HepG2 (cell line): Measurements from ENCODE around the gene ZSCAN20. TPM values are rescaled to one million over a fixed set of nuclear protein-coding genes. Genes with fewer than 3 reads are reported as not detected.

Experiments used
- ATAC-seq: fragments of 200-7000 bp; cut with Tn5 transposase; 3 replicates; pipeline ENCODE4 v1.9.1; 2020; ENCODE audit warnings: mild to moderate bottlenecking, moderate library complexity
- BruUV-seq: library from RNA; stranded (reverse); fragments of 400-500 nt; replicated peaks from 2 replicates; lab custom pipeline; 2021; lab: Mats Ljungman, UMichigan
- CTCF ChIA-PET: fragments of 300-600 bp; formaldehyde crosslinking; extraction: SDS; loops from one replicate; lab custom pipeline; 2021; ENCODE audit warnings: low total read pairs, inconsistent platforms, low intra/inter-chr PET ratio; lab: Yijun Ruan, JAX
- POLR2A ChIA-PET: fragments of 350-600 bp; sonication (Branson Sonifier 250); formaldehyde crosslinking; loops from one replicate; lab custom pipeline; 2020; ENCODE audit warnings: antibody characterized with exemption, inconsistent platforms; lab: Yijun Ruan, JAX
- DNase-seq: peaks from one replicate; pipeline ENCODE4 v3.0.0-alpha.2; 2015; ENCODE audit warnings: low spot score
- FAIRE-seq: peaks from 3 replicates; lab custom pipeline; 2011; peaks lifted over from hg19 to GRCh38; lab: Jason Lieb, UNC
- H2AFZ ChIP-seq: one replicate; pipeline ENCODE4 v1.6.1; 2011; ENCODE audit warnings: low read length, inconsistent platforms
- H3K27ac ChIP-seq: fragments of 300-600 bp; 3 replicates; pipeline ENCODE4 v1.8.0; 2011; ENCODE audit warnings: mixed run types, mild to moderate bottlenecking, mixed read lengths, low read length, inconsistent platforms; ENCODE audit not compliant: insufficient read depth; ENCODE audit errors: extremely low read length
- H3K27me3 ChIP-seq, 2 experiments: fragments of 200-600 bp in 1 of 2; 2 replicates in 1 of 2; 3 replicates in 1 of 2; pipeline versions ENCODE4 v1.6.0 to v1.8.0; 2011; ENCODE audit warnings: low read length in 2 of 2, mild to moderate bottlenecking in 2 of 2, moderate library complexity in 2 of 2, inconsistent platforms in 1 of 2; ENCODE audit not compliant: insufficient read depth in 2 of 2, control insufficient read depth in 1 of 2
- H3K36me3 ChIP-seq, 2 experiments: fragments of 200-600 bp in 1 of 2; replicated peaks in 1 of 2; 2 replicates in 1 of 2; 3 replicates in 1 of 2; pipeline versions ENCODE4 v1.5.1 to v1.8.0; 2011; ENCODE audit warnings: low read length in 2 of 2, inconsistent platforms in 1 of 2; ENCODE audit not compliant: insufficient read depth in 2 of 2, control insufficient read depth in 1 of 2
- H3K4me1 ChIP-seq: 2 replicates; pipeline ENCODE4 v1.5.1; 2012; ENCODE audit warnings: low read length, inconsistent platforms; ENCODE audit not compliant: insufficient read depth
- H3K4me2 ChIP-seq: 2 replicates; pipeline ENCODE4 v1.6.0; 2011; ENCODE audit warnings: low read depth, low read length, inconsistent platforms
- H3K4me3 ChIP-seq, 3 experiments: fragments of 200-600 bp in 1 of 3; sonication (generic), shearing (Covaris generic) in 1 of 3; replicated peaks in 1 of 3; 2 replicates each; pipeline ENCODE4 v1.5.1; 2011 to 2016; ENCODE audit warnings: low read length in 3 of 3, inconsistent platforms in 2 of 3, low read depth in 2 of 3, mild to moderate bottlenecking in 2 of 3, control low read depth in 1 of 3, mixed read lengths in 1 of 3; ENCODE audit not compliant: insufficient read depth in 1 of 3
- H3K79me2 ChIP-seq: one replicate; pipeline ENCODE4 v1.6.1; 2011; ENCODE audit warnings: low read length, inconsistent platforms; ENCODE audit not compliant: insufficient read depth
- H3K9ac ChIP-seq: 2 replicates; pipeline ENCODE4 v1.6.0; 2011; ENCODE audit warnings: mild to moderate bottlenecking, low read depth, low read length, inconsistent platforms; ENCODE audit not compliant: insufficient read depth
- H3K9me3 ChIP-seq: 2 replicates; pipeline ENCODE4 v1.5.1; 2012; ENCODE audit warnings: mild to moderate bottlenecking, low read length
- H4K20me1 ChIP-seq: 2 replicates; pipeline ENCODE4 v1.6.0; 2011; ENCODE audit warnings: inconsistent platforms, mild to moderate bottlenecking, low read length, moderate library complexity; ENCODE audit not compliant: insufficient read depth
- AHR ChIP-seq: IDR thresholded peaks from 2 replicates; pipeline ENCODE4 v1.6.1; 2018; ENCODE audit warnings: missing genetic modification reagents, missing compliant biosample characterization
- FOSL2 ChIP-seq: sonication (generic); formaldehyde crosslinking; IDR thresholded peaks from 2 replicates; pipeline ENCODE4 v1.4.0; 2020; ENCODE audit warnings: missing genetic modification reagents
- FOXK2 ChIP-seq: fragments of 450-650 bp; IDR thresholded peaks from 2 replicates; pipeline ENCODE4 v1.6.1; 2016
- FOXO1 ChIP-seq: sonication (generic); formaldehyde crosslinking; IDR thresholded peaks from 2 replicates; pipeline ENCODE4 v1.4.0; 2020; ENCODE audit warnings: missing genetic modification reagents
- HNF4G ChIP-seq, 2 experiments: sonication (generic) in 1 of 2; formaldehyde crosslinking in 1 of 2; IDR thresholded peaks; 2 replicates each; pipeline versions ENCODE4 v1.4.0 to v1.6.1; 2011 to 2020; ENCODE audit warnings: borderline replicate concordance in 2 of 2, low read depth in 2 of 2, mild to moderate bottlenecking in 2 of 2, low read length in 1 of 2, missing genetic modification reagents in 1 of 2, moderate library complexity in 1 of 2
- PCBP1 ChIP-seq: fragments of 200-400 bp; formaldehyde crosslinking; IDR thresholded peaks from 2 replicates; pipeline ENCODE4 v1.6.1; 2017; ENCODE audit warnings: mild to moderate bottlenecking, low read depth, low read length, borderline replicate concordance
- POLR2A ChIP-seq, 2 experiments: IDR thresholded peaks; 2 replicates each; pipeline ENCODE4 v1.6.1; 2011; ENCODE audit warnings: low read depth in 2 of 2, low read length in 2 of 2, mild to moderate bottlenecking in 1 of 2, moderate library complexity in 1 of 2; ENCODE audit not compliant: insufficient read depth in 1 of 2
- RAD21 ChIP-seq: fragments of 450-650 bp; formaldehyde crosslinking; IDR thresholded peaks from 2 replicates; pipeline ENCODE4 v1.5.0; 2020; ENCODE audit warnings: mild to moderate bottlenecking
- REXO4 ChIP-seq: sonication (generic); formaldehyde crosslinking; IDR thresholded peaks from 2 replicates; pipeline ENCODE4 v1.8.0; 2022; ENCODE audit warnings: missing genetic modification reagents, mild to moderate bottlenecking, borderline replicate concordance
- ZNF101 ChIP-seq: sonication (generic); formaldehyde crosslinking; IDR thresholded peaks from 2 replicates; pipeline ENCODE4 v1.4.0; 2020; ENCODE audit warnings: mild to moderate bottlenecking, low read depth, missing genetic modification reagents, borderline replicate concordance
- ZNF12 ChIP-seq: sonication (generic); formaldehyde crosslinking; IDR thresholded peaks from 2 replicates; pipeline ENCODE4 v1.5.0; 2020; ENCODE audit warnings: missing genetic modification reagents
- ZNF264 ChIP-seq: sonication (generic); formaldehyde crosslinking; IDR thresholded peaks from 2 replicates; pipeline ENCODE4 v1.4.0; 2020; ENCODE audit warnings: missing genetic modification reagents
- ZNF3 ChIP-seq: IDR thresholded peaks from 2 replicates; pipeline ENCODE4 v1.7.0; 2017; ENCODE audit warnings: inconsistent platforms
- ZNF317 ChIP-seq: sonication (generic); formaldehyde crosslinking; IDR thresholded peaks from 2 replicates; pipeline ENCODE4 v1.5.0; 2020; ENCODE audit warnings: mild to moderate bottlenecking, missing genetic modification reagents
- ZNF501 ChIP-seq: sonication (generic); formaldehyde crosslinking; IDR thresholded peaks from 2 replicates; pipeline ENCODE4 v1.5.1; 2020; ENCODE audit warnings: mild to moderate bottlenecking, moderate library complexity, missing genetic modification reagents
- ZNF792 ChIP-seq: IDR thresholded peaks from 2 replicates; pipeline ENCODE4 v1.6.1; 2016
- WGBS: methylation state at CpG from one replicate; pipeline ENCODE4 v1.1.6; 2017; ENCODE audit warnings: low lambda C conversion rate; 5-methylcytosine and 5-hydroxymethylcytosine counted together
- in situ Hi-C: cut with HindIII; loops from 2 replicates; pipeline ENCODE4 v1.10.0; 2017; ENCODE audit warnings: low pct_unique_long_range_greater_than_20kb; ENCODE audit not compliant: extremely low pct_ligation_motif_present
- intact Hi-C: fragments of 100-400 bp; cut with micrococcal nuclease; formaldehyde crosslinking; loops from one replicate; pipeline ENCODE4 v1.10.0; 2022; ENCODE audit not compliant: unreplicated experiment
- polyA plus RNA-seq, 8 experiments: library from polyadenylated mRNA; depleted of rRNA in 3 of 8; stranded (reverse) in 7 of 8; unstranded in 1 of 8; fragments of >200 nt; fragmentation: Illumina TruSeq in 4 of 8; extraction: Trizol in 4 of 8; gene quantifications; 2 replicates each; pipeline versions ENCODE4 v1.2.1 to v1.2.3, GENCODE V29; 2011 to 2016; ENCODE audit warnings: low read depth in 4 of 8, missing spikeins in 1 of 8, mixed read lengths in 1 of 8; ENCODE audit not compliant: insufficient read depth in 1 of 8
- total RNA-seq, 5 experiments: library from RNA; depleted of rRNA; stranded (reverse); fragments of >200 nt; fragmentation: Illumina TruSeq; extraction: Trizol; gene quantifications; 2 replicates each; pipeline ENCODE4 v1.2.3, GENCODE V29; 2016; ENCODE audit warnings: low read depth in 1 of 5
- TF ChIP-seq, protein P1 (sequence below): sonication (generic); formaldehyde crosslinking; conservative IDR thresholded peaks from 2 replicates; pipeline ENCODE4 v1.4.0; 2020; ENCODE audit warnings: missing genetic modification reagents
- TF ChIP-seq, protein P2 (sequence below): sonication (generic); formaldehyde crosslinking; IDR thresholded peaks from 2 replicates; pipeline ENCODE4 v1.8.0; 2022; ENCODE audit warnings: mild to moderate bottlenecking, missing genetic modification reagents
- TF ChIP-seq, protein P3 (sequence below): sonication (generic); formaldehyde crosslinking; IDR thresholded peaks from 2 replicates; pipeline ENCODE4 v1.8.1; 2023; ENCODE audit warnings: mild to moderate bottlenecking, missing genetic modification reagents
- TF ChIP-seq, protein P4 (sequence below): sonication (generic); formaldehyde crosslinking; IDR thresholded peaks from 2 replicates; pipeline ENCODE4 v1.8.0; 2022; ENCODE audit warnings: mild to moderate bottlenecking, missing genetic modification reagents, moderate library complexity

ZSCAN20 gene
- total and polyA plus RNA-seq, 2 of the 13 experiments (the other 11 are each of a cell fraction or from before 2014, with no cell fraction given): 1.1 to 2.8 TPM

DNA sequence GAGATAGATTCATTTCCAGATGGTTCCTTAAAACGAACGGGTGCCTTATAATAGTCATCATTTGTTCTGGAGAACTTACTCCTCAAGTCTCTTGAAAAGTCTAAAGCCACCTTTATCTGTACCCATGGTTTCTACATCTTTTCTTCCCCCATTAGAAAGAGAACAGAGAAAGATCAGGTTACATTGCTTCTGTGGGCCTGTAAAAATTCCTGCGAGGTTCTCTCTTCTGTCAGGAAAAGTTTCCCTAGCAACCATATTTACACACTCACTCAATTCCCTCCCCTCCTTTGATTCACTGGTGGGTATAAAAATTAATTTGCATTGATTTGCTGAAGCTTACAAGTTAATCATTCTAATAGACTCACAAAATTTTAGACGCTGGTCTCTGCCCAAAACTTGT lies 48.2 kb upstream of the ZSCAN20 start:
- no peak overlapping the region for H3K9ac ChIP-seq
- CTCF ChIA-PET: no interaction called here
- no peak overlapping the region for H3K4me2 ChIP-seq
- H4K20me1 ChIP-seq: no peaks in the 10 kb centered on the region
- no peak for FAIRE-seq
- no peak for DNase-seq
- no peak overlapping the region for H2AFZ ChIP-seq
- POLR2A ChIA-PET: no interaction called here
- TF ChIP-seq, protein P1, sequence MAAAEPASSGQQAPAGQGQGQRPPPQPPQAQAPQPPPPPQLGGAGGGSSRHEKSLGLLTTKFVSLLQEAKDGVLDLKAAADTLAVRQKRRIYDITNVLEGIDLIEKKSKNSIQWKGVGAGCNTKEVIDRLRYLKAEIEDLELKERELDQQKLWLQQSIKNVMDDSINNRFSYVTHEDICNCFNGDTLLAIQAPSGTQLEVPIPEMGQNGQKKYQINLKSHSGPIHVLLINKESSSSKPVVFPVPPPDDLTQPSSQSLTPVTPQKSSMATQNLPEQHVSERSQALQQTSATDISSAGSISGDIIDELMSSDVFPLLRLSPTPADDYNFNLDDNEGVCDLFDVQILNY: no peak
- no peak for TF ChIP-seq ZNF317 (CRISPR knock-in tag)
- no peak for TF ChIP-seq FOXK2
- TF ChIP-seq ZNF101 (CRISPR knock-in tag): no peak
- TF ChIP-seq ZNF501: no peak
- TF ChIP-seq ZNF3: no peak
- TF ChIP-seq, protein P2, sequence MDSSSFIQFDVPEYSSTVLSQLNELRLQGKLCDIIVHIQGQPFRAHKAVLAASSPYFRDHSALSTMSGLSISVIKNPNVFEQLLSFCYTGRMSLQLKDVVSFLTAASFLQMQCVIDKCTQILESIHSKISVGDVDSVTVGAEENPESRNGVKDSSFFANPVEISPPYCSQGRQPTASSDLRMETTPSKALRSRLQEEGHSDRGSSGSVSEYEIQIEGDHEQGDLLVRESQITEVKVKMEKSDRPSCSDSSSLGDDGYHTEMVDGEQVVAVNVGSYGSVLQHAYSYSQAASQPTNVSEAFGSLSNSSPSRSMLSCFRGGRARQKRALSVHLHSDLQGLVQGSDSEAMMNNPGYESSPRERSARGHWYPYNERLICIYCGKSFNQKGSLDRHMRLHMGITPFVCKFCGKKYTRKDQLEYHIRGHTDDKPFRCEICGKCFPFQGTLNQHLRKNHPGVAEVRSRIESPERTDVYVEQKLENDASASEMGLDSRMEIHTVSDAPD: no peak
- no peak for TF ChIP-seq FOSL2 (CRISPR knock-in tag)
- TF ChIP-seq, protein P3, sequence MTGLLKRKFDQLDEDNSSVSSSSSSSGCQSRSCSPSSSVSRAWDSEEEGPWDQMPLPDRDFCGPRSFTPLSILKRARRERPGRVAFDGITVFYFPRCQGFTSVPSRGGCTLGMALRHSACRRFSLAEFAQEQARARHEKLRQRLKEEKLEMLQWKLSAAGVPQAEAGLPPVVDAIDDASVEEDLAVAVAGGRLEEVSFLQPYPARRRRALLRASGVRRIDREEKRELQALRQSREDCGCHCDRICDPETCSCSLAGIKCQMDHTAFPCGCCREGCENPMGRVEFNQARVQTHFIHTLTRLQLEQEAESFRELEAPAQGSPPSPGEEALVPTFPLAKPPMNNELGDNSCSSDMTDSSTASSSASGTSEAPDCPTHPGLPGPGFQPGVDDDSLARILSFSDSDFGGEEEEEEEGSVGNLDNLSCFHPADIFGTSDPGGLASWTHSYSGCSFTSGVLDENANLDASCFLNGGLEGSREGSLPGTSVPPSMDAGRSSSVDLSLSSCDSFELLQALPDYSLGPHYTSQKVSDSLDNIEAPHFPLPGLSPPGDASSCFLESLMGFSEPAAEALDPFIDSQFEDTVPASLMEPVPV (CRISPR knock-in tag): no peak
- TF ChIP-seq RAD21 (CRISPR knock-in tag): no peak
- TF ChIP-seq ZNF792 (CRISPR knock-in tag): no peak
- no peak for TF ChIP-seq REXO4 (CRISPR knock-in tag)
- no peak for TF ChIP-seq AHR
- TF ChIP-seq PCBP1: no peak
- TF ChIP-seq ZNF12 (CRISPR knock-in tag): no peak
- TF ChIP-seq, protein P4, sequence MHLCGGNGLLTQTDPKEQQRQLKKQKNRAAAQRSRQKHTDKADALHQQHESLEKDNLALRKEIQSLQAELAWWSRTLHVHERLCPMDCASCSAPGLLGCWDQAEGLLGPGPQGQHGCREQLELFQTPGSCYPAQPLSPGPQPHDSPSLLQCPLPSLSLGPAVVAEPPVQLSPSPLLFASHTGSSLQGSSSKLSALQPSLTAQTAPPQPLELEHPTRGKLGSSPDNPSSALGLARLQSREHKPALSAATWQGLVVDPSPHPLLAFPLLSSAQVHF (CRISPR knock-in tag): no peak
- TF ChIP-seq HNF4G (IDR thresholded peaks at IDR 0.05; ENCODE audit: borderline replicate concordance, low read depth, low read length): no peak
- TF ChIP-seq HNF4G (CRISPR knock-in tag; IDR thresholded peaks at IDR 0.05; ENCODE audit: borderline replicate concordance, low read depth): no peak
- no peak for TF ChIP-seq POLR2A (IDR thresholded peaks at IDR 0.05; ENCODE audit: insufficient read depth in 1 of 2, low read depth in 2 of 2, low read length in 2 of 2)
- no peak for TF ChIP-seq FOXO1 (CRISPR knock-in tag)
- TF ChIP-seq ZNF264 (CRISPR knock-in tag): no peak
- H3K27ac ChIP-seq: no peak overlapping the region
- H3K9me3 ChIP-seq: no peaks in the 10 kb centered on the region
- no peaks in the 10 kb centered on the region for H3K36me3 ChIP-seq
- peaks cover 7% of the 10 kb centered on the region for H3K4me1 ChIP-seq
- no peaks in the 10 kb centered on the region for H3K79me2 ChIP-seq
- no peak for ATAC-seq
- H3K4me3 ChIP-seq: no peak overlapping the region
- peaks cover 0 to 18% of the 10 kb centered on the region in 2 experiments; a peak in 2 of 5 replicates for H3K27me3 ChIP-seq
- in situ Hi-C loops: no loop called here
- no TSS peak for BruUV-seq
- WGBS: 51% methylated on average over 4 of the region's 4 CpGs
- intact Hi-C loops: no loop called here
